SU-DHL-6 (cell line): ENCODE data around the gene FUT1.

Experiments
- H2AFZ ChIP-seq: fragments of 200-600 bp; sonication (generic); 2 replicates; pipeline ENCODE4 v1.6.1; 2014; ENCODE audit warnings: low read depth, mild to moderate bottlenecking, moderate library complexity, mixed read lengths, antibody characterized with exemption, low read length; ENCODE audit not compliant: severe bottlenecking
- H3F3A ChIP-seq: fragments of 200-600 bp; shearing (Covaris generic); 2 replicates; pipeline ENCODE4 v1.6.0; 2016; ENCODE audit warnings: antibody characterized with exemption, mild to moderate bottlenecking; ENCODE audit not compliant: insufficient read depth
- H3K27ac ChIP-seq: fragments of 200-600 bp; sonication (generic); 2 replicates; pipeline ENCODE4 v1.5.1; 2016; ENCODE audit warnings: low read depth, mild to moderate bottlenecking, low read length, moderate library complexity, mixed read lengths
- H3K27me3 ChIP-seq: fragments of 200-600 bp; sonication (generic), shearing (Covaris generic); 2 replicates; pipeline ENCODE4 v1.6.0; 2014; ENCODE audit warnings: mild to moderate bottlenecking, low read length
- H3K36me3 ChIP-seq: fragments of 200-600 bp; sonication (generic); 2 replicates; pipeline ENCODE4 v1.6.1; 2014; ENCODE audit warnings: mild to moderate bottlenecking, low read length, mixed read lengths
- H3K4me2 ChIP-seq: fragments of 300-600, 200-600 bp; shearing (Covaris generic), sonication (generic); 2 replicates; pipeline ENCODE4 v1.6.0; 2014; ENCODE audit warnings: low read length, low read depth, mild to moderate bottlenecking; ENCODE audit not compliant: poor library complexity, severe bottlenecking
- H3K4me3 ChIP-seq: fragments of 200-600 bp; sonication (generic); 2 replicates; pipeline ENCODE4 v1.5.1; 2014; ENCODE audit warnings: antibody characterized with exemption, low read length, mild to moderate bottlenecking, mixed read lengths; ENCODE audit not compliant: insufficient read depth, poor library complexity, severe bottlenecking
- H3K79me2 ChIP-seq: fragments of 200-600 bp; sonication (generic); 2 replicates; pipeline ENCODE4 v1.6.1; 2014; ENCODE audit warnings: mild to moderate bottlenecking, low read length, moderate library complexity; ENCODE audit not compliant: insufficient read depth
- H3K9ac ChIP-seq: fragments of 200-600 bp; sonication (generic); 2 replicates; pipeline ENCODE4 v1.7.0; 2014; ENCODE audit warnings: mild to moderate bottlenecking, low read length
- H3K9me2 ChIP-seq: fragments of 200-600 bp; sonication (generic); replicated peaks from 2 replicates; pipeline ENCODE4 v1.6.1; 2014; ENCODE audit warnings: low read length; ENCODE audit not compliant: insufficient read depth
- H3K9me3 ChIP-seq: fragments of 200-600 bp; sonication (generic); 2 replicates; pipeline ENCODE4 v1.6.1; 2014; ENCODE audit warnings: low read length, mixed read lengths; ENCODE audit not compliant: insufficient read depth
- H4K20me1 ChIP-seq: fragments of 200-600 bp; sonication (generic); 2 replicates; pipeline ENCODE4 v1.6.1; 2014; ENCODE audit warnings: low read depth, mild to moderate bottlenecking, antibody characterized with exemption, low read length, moderate library complexity, mixed read lengths
- CTCF ChIP-seq: fragments of 200-600 bp; sonication (generic); IDR thresholded peaks from one replicate; pipeline ENCODE4 v1.5.1; 2017; ENCODE audit warnings: antibody characterized with exemption, mild to moderate bottlenecking, low read length, moderate library complexity; ENCODE audit not compliant: insufficient read depth, poor library complexity, severe bottlenecking
- EZH2phosphoT487 ChIP-seq: fragments of 200-600 bp; sonication (generic), shearing (Covaris generic); conservative IDR thresholded peaks from 2 replicates; pipeline ENCODE4 v1.6.1; 2018; ENCODE audit warnings: mild to moderate bottlenecking, antibody characterized with exemption, low read length, moderate library complexity, mixed read lengths

FUT1 gene

GRCh38 chr19:48734625-48735024, 17.8 kb downstream of the FUT1 start:
- no peaks in the 10 kb centered on the region for H3K27me3 ChIP-seq
- no peak overlapping the region for H3K4me2 ChIP-seq
- H3K36me3 ChIP-seq = no peaks in the 10 kb centered on the region
- no peaks in the 10 kb centered on the region for H3K9me3 ChIP-seq
- H3K9ac ChIP-seq = no peak overlapping the region
- no peak overlapping the region for H3K4me3 ChIP-seq
- H3F3A ChIP-seq = no peaks in the 10 kb centered on the region
- H3K79me2 ChIP-seq = no peaks in the 10 kb centered on the region
- no peak overlapping the region for H2AFZ ChIP-seq
- TF ChIP-seq CTCF = no peak
- no peak for TF ChIP-seq EZH2phosphoT487
- H3K9me2 ChIP-seq = no peaks in the 10 kb centered on the region
- no peak overlapping the region for H3K27ac ChIP-seq
- no peaks in the 10 kb centered on the region for H4K20me1 ChIP-seq

GRCh38 chr19:48731452-48731851, 21.0 kb downstream of the FUT1 start:
- Histone ChIP-seq H3K4me3 (no peak overlapping the region), H3K4me2 (no peak overlapping the region), H4K20me1 (no peaks in the 10 kb centered on the region), H3K9ac (no peak overlapping the region), H3K27ac (no peak overlapping the region), H3K9me3 (no peaks in the 10 kb centered on the region), H3K36me3 (no peaks in the 10 kb centered on the region), H3K9me2 (no peaks in the 10 kb centered on the region), H3K27me3 (no peaks in the 10 kb centered on the region), H2AFZ (no peak overlapping the region), H3F3A (no peaks in the 10 kb centered on the region), H3K79me2 (no peaks in the 10 kb centered on the region)
- TF ChIP-seq EZH2phosphoT487 (no peak), CTCF (no peak)

GRCh38 chr19:48728911-48729664, 23.4 kb downstream of the FUT1 start:
- H3K27ac ChIP-seq = no peak overlapping the region
- H3K4me3 ChIP-seq = no peak overlapping the region
- no peak overlapping the region for H2AFZ ChIP-seq
- H3F3A ChIP-seq = peaks cover 5% of the 10 kb centered on the region; the same call in 1 of the 2 replicates
- no peak overlapping the region for H3K4me2 ChIP-seq
- H4K20me1 ChIP-seq = no peaks in the 10 kb centered on the region
- no peaks in the 10 kb centered on the region for H3K79me2 ChIP-seq
- TF ChIP-seq CTCF (no peak), EZH2phosphoT487 (no peak)
- H3K9ac ChIP-seq = no peak overlapping the region
- H3K9me3 ChIP-seq = no peaks in the 10 kb centered on the region
- H3K36me3 ChIP-seq = no peaks in the 10 kb centered on the region
- no peaks in the 10 kb centered on the region for H3K27me3 ChIP-seq
- no peaks in the 10 kb centered on the region for H3K9me2 ChIP-seq
